Effector CD8-positive, alpha-beta T cell (primary cell): Measurements from ENCODE around the gene SIRPA.

ENCODE experiments used
- DNase-seq: peaks from one replicate; lab custom pipeline; 2025; lab: John Stamatoyannopoulos, UW

The SIRPA gene

DNA sequence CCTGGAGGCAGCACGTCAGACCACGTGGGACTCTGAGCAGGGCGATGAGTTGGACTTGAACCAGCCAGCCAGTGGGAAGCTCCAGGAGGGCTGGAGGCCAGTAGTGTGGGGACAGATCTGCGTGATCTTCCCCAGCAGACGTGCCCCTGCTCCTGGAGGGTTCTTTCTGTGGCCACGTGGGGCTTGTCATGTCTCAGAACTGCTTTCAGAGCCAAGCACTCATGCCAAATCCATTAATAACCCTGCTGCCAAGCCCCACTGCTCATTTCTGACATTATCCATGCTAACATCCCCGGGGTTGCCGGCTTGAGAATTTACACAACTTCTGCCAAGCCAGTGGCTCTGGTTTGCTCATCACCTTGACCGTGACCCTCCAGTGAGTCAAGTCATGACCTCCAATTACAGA is 38.3 kb downstream of the SIRPA start:
- DNase-seq: no peak

- DNase-seq: no peak
These were observed 38.9 kb downstream of the SIRPA start for GRCh38 chr20:1934156-1934555.

DNA sequence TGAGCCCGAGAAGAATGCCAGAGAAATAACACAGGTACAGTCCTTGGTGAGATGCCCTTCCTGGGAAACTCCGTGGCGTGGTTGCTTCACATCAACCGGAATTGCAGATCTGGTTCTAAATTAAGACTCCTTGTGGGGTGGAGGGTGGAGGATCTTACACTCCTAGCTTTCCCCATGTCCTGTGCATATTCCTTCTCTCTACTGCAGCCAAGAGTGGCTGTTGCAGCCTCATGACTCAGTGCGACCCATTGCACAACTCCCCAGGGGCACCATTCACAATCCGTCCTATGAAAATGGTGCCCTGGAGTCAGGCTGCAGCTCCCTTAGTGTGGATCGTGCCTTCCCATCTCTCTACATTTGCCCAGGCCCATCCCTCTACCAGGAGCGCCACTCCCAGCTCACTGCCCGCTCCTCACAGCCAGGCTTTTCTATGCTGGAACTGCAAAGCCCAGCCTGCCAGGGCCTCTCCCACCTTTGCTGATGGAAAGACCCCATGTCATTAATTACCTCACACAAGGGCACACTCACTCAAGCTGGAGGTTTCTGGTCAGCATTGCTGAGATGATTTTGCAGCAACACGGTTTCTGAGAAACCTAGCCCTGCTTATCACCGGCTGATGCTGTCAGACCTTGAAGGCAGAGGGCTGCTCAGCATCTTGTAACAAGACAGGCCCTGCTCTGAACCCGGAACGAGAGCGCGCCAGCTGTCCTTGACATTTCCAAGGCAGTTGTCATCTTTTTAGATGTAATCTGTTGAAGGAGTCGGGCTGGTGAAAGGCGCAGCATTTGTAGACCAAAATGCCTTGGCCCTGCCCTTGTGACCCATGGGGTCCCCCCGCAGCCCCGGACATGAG is 39.7 kb downstream of the SIRPA start:
- no peak for DNase-seq

DNA sequence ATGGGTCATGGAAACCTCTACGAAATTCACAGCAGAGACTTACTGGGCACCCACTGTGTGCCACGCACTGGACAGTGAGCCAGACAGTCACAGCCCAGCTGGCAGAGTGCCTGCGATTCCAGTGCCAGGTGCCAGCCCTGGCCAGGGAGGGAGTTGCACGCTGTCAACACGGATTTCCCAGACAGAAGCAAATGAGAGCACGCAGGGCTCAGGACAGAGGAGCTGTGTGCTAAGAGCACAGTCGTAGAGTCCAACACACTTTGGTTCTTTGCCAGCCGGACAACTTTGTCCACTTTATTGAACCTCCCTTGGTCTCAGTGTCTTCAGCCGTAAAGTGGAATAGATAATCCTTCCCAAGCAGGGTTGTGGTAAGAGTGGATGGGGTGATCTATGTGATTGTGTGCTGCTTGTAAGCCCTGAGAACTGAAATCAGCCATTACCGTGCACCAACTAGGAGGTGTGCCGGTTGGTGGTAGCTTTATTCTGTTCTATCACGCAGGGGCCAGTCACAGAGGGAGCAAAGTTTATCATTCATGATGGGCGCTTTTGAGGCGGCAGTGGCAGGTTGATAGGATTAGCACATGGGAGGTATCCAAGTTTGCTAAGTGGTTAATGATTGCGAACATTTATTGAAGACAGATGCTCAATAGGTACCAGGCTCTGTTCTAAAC is 40.6 kb downstream of the SIRPA start:
- no peak for DNase-seq

DNA sequence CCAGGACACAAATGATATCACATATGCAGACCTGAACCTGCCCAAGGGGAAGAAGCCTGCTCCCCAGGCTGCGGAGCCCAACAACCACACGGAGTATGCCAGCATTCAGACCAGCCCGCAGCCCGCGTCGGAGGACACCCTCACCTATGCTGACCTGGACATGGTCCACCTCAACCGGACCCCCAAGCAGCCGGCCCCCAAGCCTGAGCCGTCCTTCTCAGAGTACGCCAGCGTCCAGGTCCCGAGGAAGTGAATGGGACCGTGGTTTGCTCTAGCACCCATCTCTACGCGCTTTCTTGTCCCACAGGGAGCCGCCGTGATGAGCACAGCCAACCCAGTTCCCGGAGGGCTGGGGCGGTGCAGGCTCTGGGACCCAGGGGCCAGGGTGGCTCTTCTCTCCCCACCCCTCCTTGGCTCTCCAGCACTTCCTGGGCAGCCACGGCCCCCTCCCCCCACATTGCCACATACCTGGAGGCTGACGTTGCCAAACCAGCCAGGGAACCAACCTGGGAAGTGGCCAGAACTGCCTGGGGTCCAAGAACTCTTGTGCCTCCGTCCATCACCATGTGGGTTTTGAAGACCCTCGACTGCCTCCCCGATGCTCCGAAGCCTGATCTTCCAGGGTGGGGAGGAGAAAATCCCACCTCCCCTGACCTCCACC is 42.2 kb downstream of the SIRPA start:
- DNase-seq: no peak

- DNase-seq: no peak
These were observed 43.5 kb downstream of the SIRPA start for GRCh38 chr20:1938464-1939269.

- no peak for DNase-seq
These were observed 44.0 kb downstream of the SIRPA start for GRCh38 chr20:1939270-1939595.

- DNase-seq: no peak
These were observed 45.4 kb downstream of the SIRPA start for GRCh38 chr20:1940581-1940980.

DNA sequence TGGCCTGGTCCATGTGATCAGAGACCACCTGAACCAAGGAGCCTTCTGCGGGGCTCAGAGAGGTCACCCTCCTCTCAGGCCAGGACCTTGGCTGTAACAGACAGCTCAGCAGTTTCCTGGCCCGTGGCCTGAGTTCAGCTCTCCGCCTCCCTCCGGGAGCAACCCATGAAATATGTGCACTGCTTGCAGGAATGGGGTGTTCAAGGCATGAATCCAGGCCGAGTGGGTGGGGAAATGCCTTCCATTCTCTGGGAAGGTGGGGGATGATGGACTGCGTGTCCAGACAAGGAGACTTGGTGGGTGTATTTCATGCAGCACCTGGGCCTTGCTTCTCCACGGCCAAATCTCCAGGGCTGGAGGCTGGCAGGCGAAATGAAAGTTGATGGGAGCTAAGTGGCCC is 46.0 kb downstream of the SIRPA start:
- DNase-seq: no peak

DNA sequence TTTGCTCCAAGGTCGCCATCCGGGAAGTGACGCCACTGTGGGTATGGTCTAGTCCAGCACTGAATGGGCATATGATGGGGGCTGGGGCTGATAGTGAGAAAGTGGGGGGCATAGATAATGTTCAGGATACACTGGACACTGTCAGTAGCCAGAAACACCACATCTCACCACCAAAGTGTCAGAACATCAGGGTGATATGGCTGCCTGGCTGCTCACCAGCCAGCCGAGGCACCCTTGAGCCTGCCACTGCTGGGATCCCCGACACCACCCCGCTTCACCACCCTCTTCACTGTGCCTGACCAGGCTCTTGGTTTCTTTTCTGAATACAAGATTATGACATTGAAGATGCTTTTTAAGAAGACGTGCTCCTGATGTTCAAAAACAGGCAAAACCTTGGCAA is 46.9 kb downstream of the SIRPA start:
- no peak for DNase-seq

- DNase-seq: no peak
These were observed 47.5 kb downstream of the SIRPA start for GRCh38 chr20:1942486-1943274.

GRCh38 chr20:1943275-1944002 is 48.2 kb downstream of the SIRPA start:
- DNase-seq: no peak

DNA sequence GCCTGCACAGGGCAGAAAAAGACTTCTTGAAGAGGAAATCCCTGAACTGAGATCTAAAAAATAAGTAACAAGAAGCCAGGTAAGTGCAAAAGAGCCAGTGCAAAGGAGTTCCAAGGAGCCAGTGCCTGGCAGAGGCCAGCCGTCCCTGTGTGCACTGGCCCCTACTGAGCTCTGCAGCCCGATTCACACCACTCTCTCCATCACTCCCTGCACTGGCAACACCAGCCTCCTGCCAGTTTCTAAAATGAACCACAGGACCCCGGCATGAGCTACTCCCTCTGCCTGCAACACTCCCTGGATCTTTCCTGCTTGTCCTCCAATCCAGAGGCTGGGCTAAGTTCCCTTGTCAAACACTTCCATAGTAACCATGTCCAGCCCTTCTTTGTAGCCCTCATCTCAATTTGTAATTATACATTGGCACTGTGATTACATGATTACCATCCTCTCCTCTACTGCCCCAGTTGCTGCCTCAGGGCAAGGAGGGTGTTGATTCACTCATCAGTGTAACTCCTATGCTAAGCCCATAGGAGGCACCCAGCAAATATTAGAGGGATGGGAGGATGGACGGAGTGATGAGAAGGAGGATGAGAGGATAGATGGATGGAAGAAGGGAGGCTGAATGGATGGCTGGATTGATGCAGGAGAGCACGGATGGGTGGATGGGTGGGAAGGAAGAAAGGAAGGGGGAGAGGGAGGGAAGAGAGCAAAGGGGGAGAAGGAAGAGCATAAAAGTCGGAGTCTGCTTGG is 49.3 kb downstream of the SIRPA start:
- DNase-seq: no peak

- DNase-seq: no peak
These were observed 50.0 kb downstream of the SIRPA start for GRCh38 chr20:1945134-1945618.

DNA sequence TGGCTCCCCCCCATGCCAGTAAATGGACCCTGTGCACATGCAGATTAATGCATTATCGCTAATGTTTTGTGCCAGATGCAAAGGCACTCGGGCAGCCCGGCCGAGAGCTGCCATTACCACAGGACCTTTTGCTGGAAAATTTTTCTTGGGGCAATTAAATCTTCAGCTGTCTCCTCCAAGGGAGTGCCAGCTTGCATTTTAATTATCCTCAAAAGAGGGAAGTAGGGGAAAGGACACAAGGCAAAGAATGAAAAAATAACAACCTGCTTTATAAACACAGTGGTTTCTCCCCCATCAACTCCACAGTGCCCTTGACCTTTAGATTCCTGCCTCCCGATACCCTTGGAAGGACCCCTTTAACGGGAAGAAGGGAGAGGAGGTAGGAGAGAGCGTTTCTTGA is 50.5 kb downstream of the SIRPA start:
- DNase-seq: no peak

GRCh38 chr20:1946442-1946761 is 51.2 kb downstream of the SIRPA start:
- DNase-seq: no peak

DNA sequence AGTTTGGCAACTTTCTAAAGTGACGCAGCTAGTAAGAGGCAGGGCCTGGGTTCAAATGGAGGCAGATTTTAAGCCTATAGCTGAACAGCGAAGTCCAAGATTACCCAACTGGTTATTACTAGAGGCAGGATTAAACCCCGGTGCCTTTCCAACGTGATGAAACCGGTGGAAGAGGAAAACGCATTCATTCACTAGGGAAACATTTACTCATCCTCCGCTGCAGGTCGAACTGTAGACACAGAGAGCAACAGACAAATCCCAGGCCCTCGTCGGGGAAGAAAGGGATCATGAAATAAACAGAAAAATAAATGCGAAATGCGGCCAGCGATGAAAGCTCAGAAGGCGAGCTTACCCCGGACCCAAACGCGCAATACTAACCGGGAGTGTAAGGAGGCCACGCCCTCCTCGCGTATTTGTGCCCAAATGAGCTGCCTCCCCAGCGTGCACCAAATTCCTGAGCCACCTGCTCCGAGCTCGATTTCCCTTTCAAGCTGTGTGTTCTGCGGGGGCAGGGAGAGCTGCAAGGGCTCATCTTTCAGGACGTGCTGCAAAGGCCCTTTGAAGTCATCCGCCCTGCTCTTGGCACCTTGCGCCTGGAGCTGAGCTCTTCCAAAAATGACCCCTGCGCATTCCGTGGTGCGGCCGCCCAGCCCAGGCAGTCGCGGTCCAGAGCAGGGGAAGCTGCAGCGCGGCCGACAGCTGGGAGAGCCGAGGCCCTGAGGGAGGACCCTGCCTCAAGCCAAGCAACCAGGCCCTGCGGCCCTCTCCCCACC is 51.7 kb downstream of the SIRPA start:
- no peak for DNase-seq

DNA sequence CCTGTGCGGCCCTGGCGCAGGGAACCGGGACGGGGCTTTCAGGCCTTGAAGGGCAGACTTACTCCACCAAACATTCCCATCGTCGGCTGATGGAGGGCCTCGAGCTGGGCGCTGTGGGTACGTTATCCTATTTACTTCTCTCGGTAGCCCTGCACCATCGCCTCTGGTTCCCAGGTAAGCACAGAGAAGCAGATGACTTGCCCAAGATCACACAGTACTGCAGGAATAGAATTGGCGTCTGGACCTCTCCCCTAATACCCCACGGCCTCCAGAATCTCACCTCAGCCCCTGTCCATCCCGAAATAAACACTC is 52.3 kb downstream of the SIRPA start:
- DNase-seq: no peak

- DNase-seq: no peak
These were observed 54.3 kb downstream of the SIRPA start for GRCh38 chr20:1949347-1950100.
